Astrocyte (in vitro differentiated cells and primary cell): ENCODE results near the gene THOC5. TPM values are rescaled to one million over a fixed set of nuclear protein-coding genes. Genes with fewer than 3 reads are reported as not detected.

Experiments used
- DNase-seq: peaks from one replicate; pipeline ENCODE4 v3.0.0-alpha.2; 2010; ENCODE audit warnings: low read depth
- FAIRE-seq: peaks from 2 replicates; lab custom pipeline; 2011; peaks lifted over from hg19 to GRCh38; lab: Jason Lieb, UNC
- H2AFZ ChIP-seq: 2 replicates; pipeline ENCODE4 v1.6.0; 2012; ENCODE audit warnings: low read depth, low read length, inconsistent platforms
- H3K27ac ChIP-seq: 2 replicates; pipeline ENCODE4 v1.5.1; 2011; ENCODE audit warnings: low read depth, low read length, inconsistent platforms
- H3K27me3 ChIP-seq: 2 replicates; pipeline ENCODE4 v1.6.0; 2011; ENCODE audit warnings: low read length, inconsistent platforms; ENCODE audit not compliant: insufficient read depth
- H3K36me3 ChIP-seq: 2 replicates; pipeline ENCODE4 v1.5.1; 2011; ENCODE audit warnings: low read length, inconsistent platforms; ENCODE audit not compliant: insufficient read depth
- H3K4me1 ChIP-seq: 2 replicates; pipeline ENCODE4 v1.5.1; 2011; ENCODE audit warnings: low read length, inconsistent platforms; ENCODE audit not compliant: insufficient read depth
- H3K4me2 ChIP-seq: 2 replicates; pipeline ENCODE4 v1.6.0; 2012; ENCODE audit warnings: low read length, inconsistent platforms
- H3K4me3 ChIP-seq: 2 replicates; pipeline ENCODE4 v1.5.1; 2011; ENCODE audit warnings: low read depth, mild to moderate bottlenecking, low read length, inconsistent platforms; ENCODE audit not compliant: insufficient read depth
- H3K79me2 ChIP-seq: 2 replicates; pipeline ENCODE4 v1.6.0; 2012; ENCODE audit warnings: mild to moderate bottlenecking, low read length, inconsistent platforms; ENCODE audit not compliant: insufficient read depth
- H3K9ac ChIP-seq: 2 replicates; pipeline ENCODE4 v1.6.0; 2012; ENCODE audit warnings: mild to moderate bottlenecking, low read length, inconsistent platforms
- H3K9me3 ChIP-seq: 2 replicates; pipeline ENCODE4 v1.5.1; 2012; ENCODE audit warnings: low read depth, mild to moderate bottlenecking, low read length, inconsistent platforms; ENCODE audit not compliant: insufficient read depth
- H4K20me1 ChIP-seq: 2 replicates; pipeline ENCODE4 v1.6.0; 2012; ENCODE audit warnings: low read length, inconsistent platforms; ENCODE audit not compliant: insufficient read depth
- H3K27ac Mint-ChIP-seq: one replicate; pipeline ENCODE4 v1.8.0; 2021; ENCODE audit warnings: mild to moderate bottlenecking, mixed read lengths; ENCODE audit not compliant: unreplicated experiment
- H3K27me3 Mint-ChIP-seq: one replicate; pipeline ENCODE4 v1.8.0; 2021; ENCODE audit warnings: low read depth, mixed read lengths; ENCODE audit not compliant: unreplicated experiment
- H3K36me3 Mint-ChIP-seq: one replicate; pipeline ENCODE4 v1.8.0; 2021; ENCODE audit warnings: low read depth, mixed read lengths; ENCODE audit not compliant: unreplicated experiment
- H3K4me1 Mint-ChIP-seq: one replicate; pipeline ENCODE4 v1.8.0; 2021; ENCODE audit warnings: low read depth, mixed read lengths; ENCODE audit not compliant: unreplicated experiment
- H3K4me3 Mint-ChIP-seq: one replicate; pipeline ENCODE4 v1.8.0; 2021; ENCODE audit warnings: mild to moderate bottlenecking, moderate library complexity, mixed read lengths; ENCODE audit not compliant: unreplicated experiment
- H3K9me3 Mint-ChIP-seq: one replicate; pipeline ENCODE4 v1.8.0; 2021; ENCODE audit warnings: mild to moderate bottlenecking, mixed read lengths; ENCODE audit not compliant: unreplicated experiment
- CTCF ChIP-seq: IDR thresholded peaks from 2 replicates; pipeline ENCODE4 v1.5.1; 2011; ENCODE audit warnings: low read depth, mild to moderate bottlenecking, inconsistent platforms, low read length, moderate library complexity; ENCODE audit not compliant: insufficient read depth
- EZH2 ChIP-seq: IDR thresholded peaks from 2 replicates; pipeline ENCODE4 v1.6.1; 2012; ENCODE audit warnings: mild to moderate bottlenecking, low read length, inconsistent platforms; ENCODE audit not compliant: insufficient read depth
- total RNA-seq: library from RNA; stranded (reverse); gene quantifications from 2 replicates; pipeline ENCODE4 v1.2.1, GENCODE V29; 2021

Gene THOC5
- total RNA-seq, 1 donor from 2014 or later = 85.0 TPM

DNA sequence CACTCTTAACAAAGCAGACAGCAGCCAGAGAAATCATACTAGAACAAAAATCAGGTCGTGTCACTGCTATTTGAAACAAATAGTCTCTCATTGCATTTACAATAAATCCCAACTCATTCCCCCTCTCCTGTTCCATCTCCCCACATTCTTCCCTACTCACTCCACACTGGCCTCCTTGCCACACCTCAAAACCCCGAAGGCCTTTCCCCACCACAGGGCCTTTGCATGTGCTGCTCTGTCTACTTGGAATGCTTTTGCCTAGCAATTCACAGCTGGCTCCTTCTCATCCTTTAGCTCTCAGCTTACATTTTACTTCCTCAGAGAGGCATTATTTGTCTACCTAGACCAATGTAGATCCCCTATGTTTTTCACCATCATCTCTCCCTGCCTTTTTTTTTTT lies 6.3 kb upstream of the THOC5 start:
- Mint-ChIP-seq H3K27me3 (no peaks in the 10 kb centered on the region), H3K4me1 (no peaks in the 10 kb centered on the region), H3K27ac (no peak overlapping the region), H3K36me3 (peaks cover 39% of the 10 kb centered on the region), H3K4me3 (no peak overlapping the region), H3K9me3 (peaks cover 2% of the 10 kb centered on the region)
- FAIRE-seq (no peak), DNase-seq (no peak)
- Histone ChIP-seq H3K9ac (no peak overlapping the region), H3K4me3 (no peak overlapping the region), H3K4me1 (no peaks in the 10 kb centered on the region), H3K79me2 (no peaks in the 10 kb centered on the region), H2AFZ (no peak overlapping the region), H3K9me3 (no peaks in the 10 kb centered on the region), H3K4me2 (no peak overlapping the region), H3K27me3 (no peaks in the 10 kb centered on the region), H3K27ac (no peak overlapping the region), H4K20me1 (no peaks in the 10 kb centered on the region), H3K36me3 (peaks cover 31% of the 10 kb centered on the region)
- no peak for TF ChIP-seq EZH2
- TF ChIP-seq CTCF = no peak

DNA sequence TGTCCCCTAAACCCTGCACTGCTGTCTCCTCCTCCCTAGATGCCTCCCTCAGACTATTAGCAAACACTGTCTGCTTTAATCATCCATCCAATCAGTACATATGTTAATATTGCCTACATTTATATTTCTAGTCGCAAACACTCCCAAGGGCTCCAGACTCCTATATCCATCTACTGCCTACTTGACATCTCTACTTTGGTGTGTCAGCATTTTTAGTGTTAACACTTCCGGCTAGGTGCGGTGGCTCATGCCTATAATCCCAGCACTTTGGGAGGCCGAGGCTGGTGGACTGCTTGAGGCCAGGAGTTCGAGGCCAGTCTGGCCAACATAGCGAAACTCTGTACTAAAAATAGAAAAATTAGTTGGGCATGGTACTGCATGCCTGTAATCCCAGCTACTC lies 5.5 kb upstream of the THOC5 start:
- peaks cover 38% of the 10 kb centered on the region for H3K36me3 Mint-ChIP-seq

More for the DNA sequence above, 5.5 kb upstream of the THOC5 start:
- H3K27ac Mint-ChIP-seq = no peak overlapping the region
- no peak overlapping the region for H2AFZ ChIP-seq
- H3K27me3 Mint-ChIP-seq = no peaks in the 10 kb centered on the region
- no peaks in the 10 kb centered on the region for H3K9me3 ChIP-seq
- TF ChIP-seq CTCF = no peak
- no peak for TF ChIP-seq EZH2
- H3K4me3 ChIP-seq = no peak overlapping the region
- H3K4me1 Mint-ChIP-seq = no peaks in the 10 kb centered on the region
- H3K9me3 Mint-ChIP-seq = peaks cover under 1% of the 10 kb centered on the region
- no peak overlapping the region for H3K27ac ChIP-seq
- no peak overlapping the region for H3K4me3 Mint-ChIP-seq
- H3K79me2 ChIP-seq = no peaks in the 10 kb centered on the region
- no peak overlapping the region for H3K9ac ChIP-seq
- H3K36me3 ChIP-seq = peaks cover 27% of the 10 kb centered on the region
- DNase-seq = no peak
- H4K20me1 ChIP-seq = no peaks in the 10 kb centered on the region
- no peak overlapping the region for H3K4me2 ChIP-seq
- FAIRE-seq = no peak
- no peaks in the 10 kb centered on the region for H3K27me3 ChIP-seq
- peaks cover 5% of the 10 kb centered on the region for H3K4me1 ChIP-seq
